ENCODE measurements around the gene HUS1.

DNA sequence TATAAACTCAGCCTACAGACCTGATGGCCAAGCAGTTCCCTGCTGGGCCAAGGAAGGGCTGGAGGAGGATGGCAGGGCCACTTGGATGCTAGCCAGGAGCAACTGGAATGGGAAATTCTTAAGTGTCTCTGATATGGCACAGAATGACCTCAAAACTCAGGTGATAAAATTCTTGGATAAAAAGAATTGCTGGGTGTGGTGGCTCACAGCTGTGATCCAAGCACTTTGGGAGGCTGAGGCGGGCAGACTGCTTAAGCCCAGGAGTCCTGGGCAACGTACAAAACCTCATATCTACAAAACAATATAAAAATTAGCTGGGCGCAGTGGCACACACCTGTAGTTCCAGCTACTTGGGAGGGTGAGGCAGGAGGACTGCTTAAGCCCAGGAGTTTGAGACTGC is 17.2 kb downstream of the HUS1 start:
- TF ChIP-seq POLR2AphosphoS5 (IDR thresholded peaks at IDR 0.05; ENCODE audit: low read depth, low read length) (no peak), POLR2A (IDR thresholded peaks at IDR 0.05; ENCODE audit: low read depth, low read length) (no peak)

All from GM12892 (cell line).